Parathyroid adenoma (tissue), 2 donors: ENCODE results near the gene CELSR1.

ENCODE experiments used
- H2AFZ ChIP-seq: fragments of 300-600 bp; sonication (generic); one replicate; pipeline ENCODE4 v1.7.0; 2017; ENCODE audit warnings: antibody characterized with exemption, mild to moderate bottlenecking
- H3K27ac ChIP-seq: fragments of 300-600 bp; sonication (generic); one replicate; pipeline ENCODE4 v1.7.0; 2017
- H3K27me3 ChIP-seq: fragments of 300-600 bp; sonication (generic); one replicate; pipeline ENCODE4 v1.7.0; 2017; ENCODE audit warnings: low read length; ENCODE audit not compliant: control insufficient read depth, insufficient read depth
- H3K36me3 ChIP-seq: fragments of 300-600 bp; sonication (generic); one replicate; pipeline ENCODE4 v1.7.0; 2017; ENCODE audit warnings: low read length; ENCODE audit not compliant: control insufficient read depth, insufficient read depth
- H3K4me1 ChIP-seq: fragments of 300-600 bp; sonication (generic); one replicate; pipeline ENCODE4 v1.7.0; 2017; ENCODE audit warnings: control low read depth
- H3K4me2 ChIP-seq: fragments of 300-600 bp; sonication (generic); one replicate; pipeline ENCODE4 v1.7.0; 2017; ENCODE audit warnings: low read length
- H3K4me3 ChIP-seq: fragments of 300-600 bp; sonication (generic); one replicate; pipeline ENCODE4 v1.7.0; 2017; ENCODE audit warnings: low read depth, low read length
- H3K79me2 ChIP-seq: fragments of 300-600 bp; sonication (generic); one replicate; pipeline ENCODE4 v1.7.0; 2017; ENCODE audit warnings: control low read depth
- H3K9ac ChIP-seq: fragments of 300-600 bp; sonication (generic); one replicate; pipeline ENCODE4 v1.7.0; 2017; ENCODE audit warnings: mild to moderate bottlenecking
- H3K9me3 ChIP-seq: fragments of 300-600 bp; sonication (generic); one replicate; pipeline ENCODE4 v1.7.0; 2017; ENCODE audit warnings: low read length; ENCODE audit not compliant: control insufficient read depth
- TF ChIP-seq, protein P1 (sequence below): fragments of 300-600 bp; sonication (generic); IDR thresholded peaks from one replicate; pipeline ENCODE4 v1.7.0; 2017; ENCODE audit warnings: antibody characterized with exemption, mild to moderate bottlenecking
- donor health status: primary hyperparathyroidism.

The CELSR1 gene

DNA sequence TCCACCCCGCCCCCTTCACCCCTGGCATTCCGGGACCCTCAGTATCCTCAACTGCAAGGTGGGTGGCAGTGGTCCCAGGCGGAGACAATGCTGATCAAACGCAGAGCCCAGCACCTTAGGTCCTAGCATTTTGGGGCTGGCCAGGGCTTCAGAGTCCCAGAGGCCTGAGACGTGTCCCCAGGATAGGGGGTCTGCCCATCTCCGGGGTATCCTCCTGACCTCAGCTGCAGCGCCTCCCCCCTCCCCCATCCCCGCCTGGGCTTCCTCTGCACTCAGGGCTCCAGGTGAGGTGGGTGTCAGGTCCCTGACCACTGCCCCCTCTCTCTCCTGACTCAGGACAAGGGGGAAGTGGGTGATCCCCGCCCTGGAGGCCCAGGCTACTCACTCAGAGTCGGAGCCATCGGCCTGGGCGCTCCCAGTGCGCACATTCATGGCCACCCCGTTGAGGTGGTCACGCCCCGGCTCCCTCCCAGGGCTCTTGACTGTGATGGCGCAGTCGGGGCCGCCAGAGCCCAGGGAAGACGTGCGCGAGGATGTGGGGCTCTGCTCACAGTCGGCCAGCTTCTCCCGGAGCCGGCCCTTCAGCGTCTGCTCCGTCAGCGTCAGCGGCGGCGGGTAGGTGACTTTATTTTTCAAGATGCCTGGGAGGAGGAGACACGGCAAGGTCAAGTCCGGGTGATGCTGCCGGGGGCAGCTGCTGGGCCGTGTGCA lies 173.7 kb downstream of the CELSR1 start:
- Histone ChIP-seq H2AFZ (no peak overlapping the region), H3K27me3 (no peaks in the 10 kb centered on the region), H3K9me3 (no peaks in the 10 kb centered on the region), H3K4me1 (no peaks in the 10 kb centered on the region), H3K4me2 (no peak overlapping the region), H3K4me3 (no peak overlapping the region), H3K36me3 (no peaks in the 10 kb centered on the region), H3K27ac (no peak overlapping the region), H3K79me2 (no peaks in the 10 kb centered on the region), H3K9ac (no peak overlapping the region)
- TF ChIP-seq, protein P1, sequence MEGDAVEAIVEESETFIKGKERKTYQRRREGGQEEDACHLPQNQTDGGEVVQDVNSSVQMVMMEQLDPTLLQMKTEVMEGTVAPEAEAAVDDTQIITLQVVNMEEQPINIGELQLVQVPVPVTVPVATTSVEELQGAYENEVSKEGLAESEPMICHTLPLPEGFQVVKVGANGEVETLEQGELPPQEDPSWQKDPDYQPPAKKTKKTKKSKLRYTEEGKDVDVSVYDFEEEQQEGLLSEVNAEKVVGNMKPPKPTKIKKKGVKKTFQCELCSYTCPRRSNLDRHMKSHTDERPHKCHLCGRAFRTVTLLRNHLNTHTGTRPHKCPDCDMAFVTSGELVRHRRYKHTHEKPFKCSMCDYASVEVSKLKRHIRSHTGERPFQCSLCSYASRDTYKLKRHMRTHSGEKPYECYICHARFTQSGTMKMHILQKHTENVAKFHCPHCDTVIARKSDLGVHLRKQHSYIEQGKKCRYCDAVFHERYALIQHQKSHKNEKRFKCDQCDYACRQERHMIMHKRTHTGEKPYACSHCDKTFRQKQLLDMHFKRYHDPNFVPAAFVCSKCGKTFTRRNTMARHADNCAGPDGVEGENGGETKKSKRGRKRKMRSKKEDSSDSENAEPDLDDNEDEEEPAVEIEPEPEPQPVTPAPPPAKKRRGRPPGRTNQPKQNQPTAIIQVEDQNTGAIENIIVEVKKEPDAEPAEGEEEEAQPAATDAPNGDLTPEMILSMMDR, result no peak

GRCh38 chr22:46362934-46363515 lies 174.4 kb downstream of the CELSR1 start:
- Histone ChIP-seq H3K4me2 (no peak overlapping the region), H3K9me3 (no peaks in the 10 kb centered on the region), H3K36me3 (no peaks in the 10 kb centered on the region), H3K4me3 (no peak overlapping the region), H3K9ac (no peak overlapping the region), H3K27me3 (no peaks in the 10 kb centered on the region), H2AFZ (no peak overlapping the region), H3K4me1 (no peaks in the 10 kb centered on the region), H3K27ac (no peak overlapping the region), H3K79me2 (no peaks in the 10 kb centered on the region)
- TF ChIP-seq, protein P1, result no peak

DNA sequence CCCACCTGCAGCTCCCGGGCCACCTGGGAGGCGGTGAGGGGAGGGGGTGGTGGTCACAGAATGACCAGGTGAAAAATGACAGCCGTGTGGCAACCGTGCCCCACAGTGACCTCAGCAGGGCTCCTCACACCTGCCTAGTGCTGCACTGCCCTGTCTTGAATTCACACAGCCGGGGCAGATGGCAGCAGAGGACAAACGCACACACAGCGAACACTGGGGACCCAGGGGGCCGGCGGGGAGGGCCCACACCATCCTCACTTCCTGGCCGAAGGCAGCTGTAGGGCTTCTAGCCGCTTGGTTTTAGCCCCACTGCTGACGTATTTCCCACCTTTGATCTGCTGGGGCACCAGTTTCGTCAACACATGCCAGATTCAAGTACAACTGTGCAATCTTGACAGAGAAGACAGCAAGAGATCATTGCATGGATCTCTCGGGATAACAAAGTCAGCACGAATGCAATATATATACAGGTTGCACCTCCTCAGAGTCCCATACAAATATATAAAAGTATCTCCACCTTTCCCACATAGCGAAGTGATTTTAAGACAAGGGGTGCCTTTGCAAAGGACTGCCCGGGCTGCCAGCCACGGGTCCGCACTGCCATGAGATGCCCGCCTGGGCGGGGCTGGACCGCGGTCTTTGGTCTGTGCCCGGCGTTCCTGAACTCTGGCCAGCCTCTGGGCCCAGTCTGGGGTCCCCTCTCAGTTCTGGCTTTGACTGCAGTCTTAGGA lies 175.1 kb downstream of the CELSR1 start:
- no peak overlapping the region for H2AFZ ChIP-seq
- no peaks in the 10 kb centered on the region for H3K79me2 ChIP-seq
- no peaks in the 10 kb centered on the region for H3K9me3 ChIP-seq
- H3K36me3 ChIP-seq, result no peaks in the 10 kb centered on the region
- TF ChIP-seq, protein P1, result no peak
- no peaks in the 10 kb centered on the region for H3K4me1 ChIP-seq
- H3K4me2 ChIP-seq, result no peak overlapping the region
- no peaks in the 10 kb centered on the region for H3K27me3 ChIP-seq
- H3K4me3 ChIP-seq, result no peak overlapping the region
- H3K9ac ChIP-seq, result no peak overlapping the region
- no peak overlapping the region for H3K27ac ChIP-seq

GRCh38 chr22:46361826-46362202 lies 175.6 kb downstream of the CELSR1 start:
- Histone ChIP-seq H3K27ac (no peak overlapping the region), H3K4me3 (no peak overlapping the region), H3K4me2 (no peak overlapping the region), H3K36me3 (no peaks in the 10 kb centered on the region), H3K9ac (no peak overlapping the region), H3K9me3 (no peaks in the 10 kb centered on the region), H2AFZ (no peak overlapping the region), H3K4me1 (no peaks in the 10 kb centered on the region), H3K79me2 (no peaks in the 10 kb centered on the region), H3K27me3 (no peaks in the 10 kb centered on the region)
- TF ChIP-seq, protein P1, result no peak
